Right atrium auricular region (tissue), 2 donors: Measurements from ENCODE around the gene BMP8A. TPM values are rescaled to one million over a fixed set of nuclear protein-coding genes. Genes with fewer than 3 reads are reported as not detected.
A peak's percentile ranks its signal among the peaks of the same experiment; 100 is the strongest.
"Not testable (repeated sequence)": the region's sequence is repeated elsewhere in the genome, so short reads cannot be mapped to it uniquely, and the experiment has no call there.

Experiments
- DNase-seq: peaks from one replicate; pipeline ENCODE4 v3.0.0-alpha.2; 2019; ENCODE audit warnings: low spot score
- H3K27ac ChIP-seq, 2 donors: fragments of 200-600 bp; sonication (generic); 1 replicate in 1 of 2; 2 replicates in 1 of 2; pipeline ENCODE4 v1.5.1; 2016 to 2019
- H3K27me3 ChIP-seq, 2 donors: fragments of 200-600 bp; sonication (generic); one replicate each; pipeline versions ENCODE4 v1.5.1 to v1.6.0; 2017 to 2019
- H3K36me3 ChIP-seq: fragments of 200-600 bp; sonication (generic); one replicate; pipeline ENCODE4 v1.5.1; 2016
- H3K4me1 ChIP-seq, 2 donors: fragments of 200-600 bp; sonication (generic); one replicate each; pipeline versions ENCODE4 v1.5.1 to v1.6.0; 2017 to 2019
- H3K4me3 ChIP-seq, 2 donors: fragments of 200-600 bp; sonication (generic); 1 replicate in 1 of 2; 2 replicates in 1 of 2; pipeline ENCODE4 v1.5.1; 2017 to 2019; ENCODE audit warnings: mild to moderate bottlenecking in 1 of 2, moderate library complexity in 1 of 2
- H3K9me3 ChIP-seq, 2 donors: fragments of 200-600 bp; sonication (generic); one replicate each; pipeline ENCODE4 v1.5.1; 2019
- total RNA-seq, 2 donors: library from RNA; depleted of rRNA; stranded (reverse); fragments of >200 nt; gene quantifications; one replicate each; pipeline ENCODE4 v1.1.0, GENCODE V29; 2016
- TF ChIP-seq, protein P1 (sequence below), 2 donors: fragments of 200-600 bp; sonication (generic); IDR thresholded peaks; one replicate each; pipeline ENCODE4 v1.5.1; 2019; ENCODE audit warnings: antibody characterized with exemption in 2 of 2

Gene BMP8A, protein sequence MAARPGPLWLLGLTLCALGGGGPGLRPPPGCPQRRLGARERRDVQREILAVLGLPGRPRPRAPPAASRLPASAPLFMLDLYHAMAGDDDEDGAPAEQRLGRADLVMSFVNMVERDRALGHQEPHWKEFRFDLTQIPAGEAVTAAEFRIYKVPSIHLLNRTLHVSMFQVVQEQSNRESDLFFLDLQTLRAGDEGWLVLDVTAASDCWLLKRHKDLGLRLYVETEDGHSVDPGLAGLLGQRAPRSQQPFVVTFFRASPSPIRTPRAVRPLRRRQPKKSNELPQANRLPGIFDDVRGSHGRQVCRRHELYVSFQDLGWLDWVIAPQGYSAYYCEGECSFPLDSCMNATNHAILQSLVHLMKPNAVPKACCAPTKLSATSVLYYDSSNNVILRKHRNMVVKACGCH
- 1 to 10 TPM; 1.4 to 3.2 TPM for total RNA-seq

DNA sequence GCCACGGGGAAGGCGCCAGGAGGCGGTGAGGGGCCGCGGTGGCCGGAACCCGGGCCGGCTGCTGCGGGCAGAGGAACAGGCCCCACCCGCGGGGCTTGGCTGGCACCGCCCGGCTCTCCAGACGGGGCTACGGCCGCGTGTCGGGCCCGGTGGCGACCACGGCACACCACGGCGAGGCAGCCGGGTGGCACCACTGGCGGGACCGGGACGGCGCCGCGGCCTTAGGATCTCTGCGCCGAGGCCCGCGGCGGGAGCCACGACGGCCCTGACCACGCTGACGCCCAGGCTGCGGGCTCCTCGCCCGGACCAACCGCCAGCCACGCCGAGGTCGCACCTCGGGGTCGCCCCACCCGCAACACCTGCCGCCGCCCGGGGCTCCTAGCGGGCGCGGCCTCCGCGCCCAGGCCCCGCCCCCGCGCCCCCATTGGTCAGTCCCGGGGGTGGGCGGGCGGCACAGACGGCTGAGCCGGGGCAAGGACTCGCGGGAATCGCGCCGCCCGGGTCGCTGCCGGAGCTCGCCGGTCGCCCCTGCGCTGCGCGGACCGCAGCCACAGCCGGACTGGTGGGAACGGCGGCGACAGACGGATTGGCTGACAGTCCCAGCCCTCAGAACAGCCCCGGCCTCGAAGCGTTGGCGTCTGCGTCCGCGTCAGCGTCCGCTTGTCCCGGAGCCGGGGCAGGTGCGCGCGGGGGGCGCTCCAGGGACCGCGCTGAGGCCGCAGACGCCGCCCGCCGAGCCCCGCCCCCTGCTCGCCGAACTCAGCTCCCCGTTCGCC, at the start of gene BMP8A:
Gene BMP8A, plus strand, starts transcription at position 491 of the 776 bp plus-strand sequence. CDS start 356 bp downstream, outside the sequence.
- no peaks in the 10 kb centered on the region for H3K27me3 ChIP-seq

DNA sequence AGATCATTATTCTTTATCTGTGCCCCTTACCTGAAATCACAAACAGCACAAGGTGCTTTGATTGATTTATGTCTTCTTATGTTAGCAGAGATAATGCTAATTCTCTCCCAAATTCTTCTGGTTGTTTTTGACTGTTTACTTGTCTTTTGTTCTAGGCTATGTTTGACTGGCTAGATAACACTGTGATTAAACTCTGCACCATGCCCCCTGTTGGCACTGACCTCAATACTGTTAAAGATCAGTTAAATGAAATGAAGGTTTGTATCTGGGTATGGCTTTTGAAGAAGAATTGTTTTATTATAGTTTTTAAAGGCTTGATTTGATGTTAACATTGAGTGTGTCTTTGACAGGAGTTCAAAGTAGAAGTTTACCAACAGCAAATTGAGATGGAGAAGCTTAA, 49.6 kb upstream of the BMP8A start:
- TF ChIP-seq, protein P1, sequence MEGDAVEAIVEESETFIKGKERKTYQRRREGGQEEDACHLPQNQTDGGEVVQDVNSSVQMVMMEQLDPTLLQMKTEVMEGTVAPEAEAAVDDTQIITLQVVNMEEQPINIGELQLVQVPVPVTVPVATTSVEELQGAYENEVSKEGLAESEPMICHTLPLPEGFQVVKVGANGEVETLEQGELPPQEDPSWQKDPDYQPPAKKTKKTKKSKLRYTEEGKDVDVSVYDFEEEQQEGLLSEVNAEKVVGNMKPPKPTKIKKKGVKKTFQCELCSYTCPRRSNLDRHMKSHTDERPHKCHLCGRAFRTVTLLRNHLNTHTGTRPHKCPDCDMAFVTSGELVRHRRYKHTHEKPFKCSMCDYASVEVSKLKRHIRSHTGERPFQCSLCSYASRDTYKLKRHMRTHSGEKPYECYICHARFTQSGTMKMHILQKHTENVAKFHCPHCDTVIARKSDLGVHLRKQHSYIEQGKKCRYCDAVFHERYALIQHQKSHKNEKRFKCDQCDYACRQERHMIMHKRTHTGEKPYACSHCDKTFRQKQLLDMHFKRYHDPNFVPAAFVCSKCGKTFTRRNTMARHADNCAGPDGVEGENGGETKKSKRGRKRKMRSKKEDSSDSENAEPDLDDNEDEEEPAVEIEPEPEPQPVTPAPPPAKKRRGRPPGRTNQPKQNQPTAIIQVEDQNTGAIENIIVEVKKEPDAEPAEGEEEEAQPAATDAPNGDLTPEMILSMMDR (IDR thresholded peaks at IDR 0.05): no peak
- H3K4me1 ChIP-seq: no peaks in the 10 kb centered on the region
- H3K27me3 ChIP-seq: no peaks in the 10 kb centered on the region
- DNase-seq: no peak
- no peak overlapping the region for H3K27ac ChIP-seq
- no peaks in the 10 kb centered on the region for H3K9me3 ChIP-seq
- no peak overlapping the region for H3K4me3 ChIP-seq
- peaks cover 99% of the 10 kb centered on the region for H3K36me3 ChIP-seq

More for the DNA sequence above, at the start of gene BMP8A:
- peak within 1 kb of the TSS in 1 of 2 donors; percentile 10 for H3K27ac ChIP-seq
- peaks cover 0 to 13% of the 10 kb centered on the region in 2 donors for H3K4me1 ChIP-seq
- peak within 1 kb of the TSS; percentile 39 to 55 for H3K4me3 ChIP-seq
- H3K9me3 ChIP-seq: no peaks in the 10 kb centered on the region
- H3K36me3 ChIP-seq: peaks cover 17% of the 10 kb centered on the region
- TF ChIP-seq, protein P1 (IDR thresholded peaks at IDR 0.05): no peak
- no peak for DNase-seq

DNA sequence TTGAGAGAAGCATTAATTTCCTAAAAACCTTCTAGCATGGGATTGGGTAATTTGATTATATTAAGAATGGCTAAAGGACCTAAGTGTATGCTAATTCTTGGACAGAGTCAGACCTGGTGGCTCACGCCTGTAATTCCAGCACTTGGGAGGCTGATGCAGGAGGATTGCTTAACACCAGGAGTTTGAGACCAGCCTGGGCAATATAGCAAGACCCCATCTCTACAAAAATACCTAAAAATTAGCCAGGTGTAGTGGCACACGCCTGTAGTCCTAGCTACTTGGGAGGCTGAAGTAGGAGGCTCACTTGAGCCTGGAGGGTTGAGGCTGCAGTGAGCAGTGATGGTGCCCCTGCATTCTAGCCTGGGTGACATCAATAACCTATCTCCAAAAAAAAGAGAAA, 45.9 kb upstream of the BMP8A start:
- Histone ChIP-seq H3K4me3 (no peak overlapping the region), H3K27ac (no peak overlapping the region), H3K9me3 (no peaks in the 10 kb centered on the region), H3K27me3 (no peaks in the 10 kb centered on the region), H3K4me1 (no peaks in the 10 kb centered on the region), H3K36me3 (peaks cover 97% of the 10 kb centered on the region)
- DNase-seq: no peak
- TF ChIP-seq, protein P1 (IDR thresholded peaks at IDR 0.05): no peak

DNA sequence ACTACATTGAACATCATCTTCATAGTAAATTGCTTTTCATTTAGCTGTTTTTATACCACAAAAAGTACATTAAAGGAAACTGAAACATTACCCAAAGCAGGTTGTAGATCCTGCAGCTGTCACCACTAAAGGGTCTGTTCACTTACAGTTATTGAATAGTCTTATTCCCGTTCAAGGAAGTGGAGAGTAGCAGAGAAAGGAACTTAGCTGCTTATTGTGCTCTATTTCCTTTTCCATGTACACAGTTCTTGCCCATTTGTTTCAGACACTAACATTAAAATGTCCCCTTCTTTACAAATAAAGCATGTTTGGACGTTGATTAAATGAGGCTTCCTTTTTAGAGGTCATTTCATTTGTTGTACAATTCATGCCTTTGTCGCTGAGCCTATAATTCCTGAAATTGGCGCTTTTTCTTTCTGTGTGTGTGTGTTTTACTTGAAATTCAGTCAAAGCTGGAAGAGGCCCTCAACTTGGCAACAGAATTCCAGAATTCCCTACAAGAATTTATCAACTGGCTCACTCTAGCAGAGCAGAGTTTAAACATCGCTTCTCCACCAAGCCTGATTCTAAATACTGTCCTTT, 44.4 kb upstream of the BMP8A start:
- Histone ChIP-seq H3K27me3 (no peaks in the 10 kb centered on the region), H3K27ac (no peak overlapping the region), H3K4me3 (no peak overlapping the region), H3K9me3 (no peaks in the 10 kb centered on the region), H3K4me1 (peaks cover 0 to 14% of the 10 kb centered on the region in 2 donors), H3K36me3 (peaks cover 95% of the 10 kb centered on the region)
- TF ChIP-seq, protein P1 (IDR thresholded peaks at IDR 0.05): no peak
- no peak for DNase-seq

DNA sequence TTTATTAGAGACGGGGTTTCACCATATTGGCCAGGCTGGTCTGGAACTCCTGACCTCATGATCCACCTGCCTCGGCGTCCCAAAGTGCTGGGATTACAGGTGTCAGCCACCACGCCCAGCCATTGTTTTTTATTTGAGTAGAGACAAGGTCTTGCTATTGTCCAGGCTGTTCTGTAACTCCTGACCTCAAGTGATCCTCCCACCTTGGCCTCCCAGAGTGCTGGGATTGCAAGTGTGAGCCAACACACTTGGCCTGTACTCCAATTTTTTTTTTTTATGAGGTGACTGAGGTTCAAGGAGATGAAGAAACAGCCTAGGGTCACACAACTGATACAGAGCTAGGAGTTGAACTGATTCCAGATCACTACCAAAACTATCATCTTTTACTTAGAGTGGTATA, 41.4 kb upstream of the BMP8A start:
- H3K27ac ChIP-seq, H3K9me3 ChIP-seq, DNase-seq, H3K4me3 ChIP-seq, H3K27me3 ChIP-seq: not testable (repeated sequence)
- peaks cover 0 to 24% of the 10 kb centered on the region in 2 donors for H3K4me1 ChIP-seq
- peaks cover 96% of the 10 kb centered on the region for H3K36me3 ChIP-seq
